Measurements from ENCODE around the gene DPF3. TPM values are rescaled to one million over a fixed set of nuclear protein-coding genes. Genes with fewer than 3 reads are reported as not detected.

Gene DPF3
- total and polyA plus RNA-seq, 2 of the 13 experiments (the other 11 are each of a cell fraction or from before 2014, with no cell fraction given) = 0.09 to 0.60 TPM

- TF ChIP-seq ZBTB40 (IDR thresholded peaks at IDR 0.05) = no peak
- no peak for TF ChIP-seq ZBTB40 (CRISPR knock-in tag; IDR thresholded peaks at IDR 0.05)
- no peak for TF ChIP-seq ARID2 (CRISPR knock-in tag; IDR thresholded peaks at IDR 0.05; ENCODE audit: borderline replicate concordance)
- no peak for TF ChIP-seq HOXA7 (CRISPR knock-in tag; IDR thresholded peaks at IDR 0.05)
- TF ChIP-seq ZNF431 (CRISPR knock-in tag; IDR thresholded peaks at IDR 0.05; ENCODE audit: borderline replicate concordance, low read depth) = no peak
These were observed 81.5 kb downstream of the DPF3 start (continued) for GRCh38 chr14:72812292-72812851.
